ENCODE data around the gene CCDC18. TPM values are rescaled to one million over a fixed set of nuclear protein-coding genes. Genes with fewer than 3 reads are reported as not detected.

The CCDC18 gene
- total and polyA plus RNA-seq, 2 experiments from 2014 or later, result 16.3 to 47.9 TPM

- Histone ChIP-seq H3K9me2 (ENCODE audit: insufficient read depth) (no peaks in the 10 kb centered on the region), H4K20me1 (replicated peaks; ENCODE audit: insufficient read depth) (0 out of 2 replicates have a peak, but pooled peaks cover 7% of the 10 kb centered on the region), H3K4me1 (ENCODE audit: insufficient read depth) (no peaks in the 10 kb centered on the region; the same call in 1 of the 2 replicates), H3K36me3 (ENCODE audit: insufficient read depth) (no peaks in the 10 kb centered on the region; the same call in 1 of the 2 replicates), H3K4me2 (no peak overlapping the region), H3K4me3 (no peak overlapping the region), H3F3A (replicated peaks; ENCODE audit: low read depth) (no peaks in the 10 kb centered on the region), H2AFZ (no peak overlapping the region), H3K79me2 (replicated peaks; ENCODE audit: insufficient read depth) (no peaks in the 10 kb centered on the region; the same call in 1 of the 2 replicates), H3K27me3 (ENCODE audit: insufficient read depth) (no peaks in the 10 kb centered on the region), H3K27ac (ENCODE audit: low read depth) (no peak overlapping the region)
- no peak overlapping the region for H3K27ac Mint-ChIP-seq
- no peaks in the 10 kb centered on the region for H3K27me3 Mint-ChIP-seq (ENCODE audit: insufficient read depth, low read depth, poor library complexity)
- DNase-seq (ENCODE audit: low spot score) (no peak), ATAC-seq (no peak)
- peaks cover 7% of the 10 kb centered on the region; the same call in 2 of the 3 replicates for H3K36me3 Mint-ChIP-seq (ENCODE audit: low read depth)
- TF ChIP-seq POLR2AphosphoS5 (IDR thresholded peaks at IDR 0.05; ENCODE audit: low read depth), result no peak
- TF ChIP-seq CTCF (conservative IDR thresholded peaks at IDR 0.05; ENCODE audit: low read depth in 2 of 2), result no peak
- TF ChIP-seq NANOG (IDR thresholded peaks at IDR 0.05; ENCODE audit: borderline replicate concordance), result no peak
- no peak overlapping the region for H3K4me3 Mint-ChIP-seq
- H3K4me1 Mint-ChIP-seq, result peaks cover 8% of the 10 kb centered on the region
- no peaks in the 10 kb centered on the region for H3K9me3 Mint-ChIP-seq
Observed at GRCh38 chr1:93152835-93153234, 27.7 kb upstream of the CCDC18 start.

- Histone ChIP-seq H3K27ac (ENCODE audit: low read depth) (no peak overlapping the region), H3K79me2 (replicated peaks; ENCODE audit: insufficient read depth) (no peaks in the 10 kb centered on the region; the same call in 1 of the 2 replicates), H3K27me3 (ENCODE audit: insufficient read depth) (no peaks in the 10 kb centered on the region), H3K4me3 (no peak overlapping the region), H3K36me3 (ENCODE audit: insufficient read depth) (no peaks in the 10 kb centered on the region; the same call in 1 of the 2 replicates), H3K9me2 (ENCODE audit: insufficient read depth) (no peaks in the 10 kb centered on the region), H3K4me1 (ENCODE audit: insufficient read depth) (no peaks in the 10 kb centered on the region), H4K20me1 (replicated peaks; ENCODE audit: insufficient read depth) (no peaks in the 10 kb centered on the region), H3K4me2 (no peak overlapping the region), H2AFZ (no peak overlapping the region), H3F3A (replicated peaks; ENCODE audit: low read depth) (no peaks in the 10 kb centered on the region)
- no peak for DNase-seq (ENCODE audit: low spot score)
- peaks cover 18% of the 10 kb centered on the region; the same call in 2 of the 3 replicates for H3K36me3 Mint-ChIP-seq (ENCODE audit: low read depth)
- H3K27me3 Mint-ChIP-seq (ENCODE audit: insufficient read depth, low read depth, poor library complexity), result no peaks in the 10 kb centered on the region
- no peaks in the 10 kb centered on the region for H3K9me3 Mint-ChIP-seq
- peaks cover 5% of the 10 kb centered on the region; the same call in 2 of the 3 replicates for H3K4me1 Mint-ChIP-seq
- no peak; the same call in 2 of the 3 replicates for ATAC-seq
- no peak overlapping the region; the same call in 1 of the 2 replicates for H3K27ac Mint-ChIP-seq
- H3K4me3 Mint-ChIP-seq, result no peak overlapping the region
- no peak for TF ChIP-seq EZH2 (IDR thresholded peaks at IDR 0.05; ENCODE audit: low read depth, unreplicated experiment)
- no peak for TF ChIP-seq ZNF114 (CRISPR knock-in tag; IDR thresholded peaks at IDR 0.05)
- TF ChIP-seq NANOG (IDR thresholded peaks at IDR 0.05; ENCODE audit: borderline replicate concordance), result no peak
- TF ChIP-seq ETS1 (IDR thresholded peaks at IDR 0.05), result no peak
- no peak for TF ChIP-seq JUNB (IDR thresholded peaks at IDR 0.05; ENCODE audit: unreplicated experiment)
- TF ChIP-seq CREB1 (CRISPR knock-in tag; IDR thresholded peaks at IDR 0.05; ENCODE audit: low read depth), result no peak
- TF ChIP-seq ZNF331 (CRISPR knock-in tag; IDR thresholded peaks at IDR 0.05; ENCODE audit: low read depth), result no peak
- TF ChIP-seq POLR2AphosphoS5 (IDR thresholded peaks at IDR 0.05; ENCODE audit: low read depth), result no peak
- TF ChIP-seq EZH2phosphoT487 (IDR thresholded peaks at IDR 0.05; ENCODE audit: unreplicated experiment), result no peak
- no peak for TF ChIP-seq STAT1 (IDR thresholded peaks at IDR 0.05; ENCODE audit: unreplicated experiment)
- no peak for TF ChIP-seq CTCF (conservative IDR thresholded peaks at IDR 0.05; ENCODE audit: low read depth in 2 of 2)
Observed at GRCh38 chr1:93154898-93155297, 25.6 kb upstream of the CCDC18 start.
